DND-41 (cell line): ENCODE results near the gene PALB2.

ENCODE experiments used
- ATAC-seq: fragments of 200-7000 bp; cut with Tn5 transposase; 3 replicates; pipeline ENCODE4 v1.9.1; 2021; ENCODE audit warnings: low read depth; ENCODE audit not compliant: insufficient read depth
- DNase-seq: peaks from one replicate; pipeline ENCODE4 v3.0.0-alpha.2; 2020
- H2AFZ ChIP-seq: 2 replicates; pipeline ENCODE4 v1.6.0; 2012; ENCODE audit warnings: low read depth, low read length
- H3K27ac ChIP-seq: 2 replicates; pipeline ENCODE4 v1.5.1; 2012; ENCODE audit warnings: low read length, inconsistent platforms
- H3K27me3 ChIP-seq: fragments of 200-600 bp; sonication (generic); 2 replicates; pipeline ENCODE4 v1.6.0; 2012; ENCODE audit warnings: low read length, mild to moderate bottlenecking, inconsistent platforms; ENCODE audit not compliant: insufficient read depth, poor library complexity
- H3K36me3 ChIP-seq: 2 replicates; pipeline ENCODE4 v1.5.1; 2012; ENCODE audit warnings: low read length, inconsistent platforms; ENCODE audit not compliant: insufficient read depth
- H3K4me1 ChIP-seq: 2 replicates; pipeline ENCODE4 v1.5.1; 2012; ENCODE audit warnings: mild to moderate bottlenecking, low read length; ENCODE audit not compliant: insufficient read depth
- H3K4me2 ChIP-seq: 2 replicates; pipeline ENCODE4 v1.6.0; 2012; ENCODE audit warnings: mild to moderate bottlenecking, moderate library complexity, low read length, inconsistent platforms; ENCODE audit not compliant: insufficient read depth
- H3K4me3 ChIP-seq, 2 experiments: fragments of 200-600 bp in 1 of 2; shearing (Covaris generic) in 1 of 2; 2 replicates each; pipeline ENCODE4 v1.5.1; 2012 to 2016; ENCODE audit warnings: inconsistent platforms in 2 of 2, low read length in 2 of 2, mild to moderate bottlenecking in 2 of 2, low read depth in 1 of 2, moderate library complexity in 1 of 2
- H3K79me2 ChIP-seq: 2 replicates; pipeline ENCODE4 v1.6.0; 2012; ENCODE audit warnings: low read length, inconsistent platforms; ENCODE audit not compliant: insufficient read depth
- H3K9ac ChIP-seq: 2 replicates; pipeline ENCODE4 v1.6.0; 2012; ENCODE audit warnings: low read depth, mild to moderate bottlenecking, inconsistent platforms, low read length, moderate library complexity
- H3K9me3 ChIP-seq: 2 replicates; pipeline ENCODE4 v1.5.1; 2012; ENCODE audit warnings: low read length, moderate library complexity, mild to moderate bottlenecking, inconsistent platforms; ENCODE audit not compliant: insufficient read depth, severe bottlenecking
- H4K20me1 ChIP-seq: 2 replicates; pipeline ENCODE4 v1.6.0; 2012; ENCODE audit warnings: low read length; ENCODE audit not compliant: insufficient read depth
- EZH2 ChIP-seq: IDR thresholded peaks from 3 replicates; pipeline ENCODE4 v1.6.1; 2012; ENCODE audit warnings: borderline replicate concordance, low read depth, mild to moderate bottlenecking, moderate library complexity, low read length, inconsistent platforms; ENCODE audit not compliant: severe bottlenecking
- TF ChIP-seq, protein P1 (sequence below): IDR thresholded peaks from 2 replicates; pipeline ENCODE4 v1.5.1; 2012; ENCODE audit warnings: borderline replicate concordance, low read length, moderate library complexity, mild to moderate bottlenecking; ENCODE audit not compliant: poor library complexity, severe bottlenecking; ENCODE audit errors: extremely low read depth

The PALB2 gene

DNA sequence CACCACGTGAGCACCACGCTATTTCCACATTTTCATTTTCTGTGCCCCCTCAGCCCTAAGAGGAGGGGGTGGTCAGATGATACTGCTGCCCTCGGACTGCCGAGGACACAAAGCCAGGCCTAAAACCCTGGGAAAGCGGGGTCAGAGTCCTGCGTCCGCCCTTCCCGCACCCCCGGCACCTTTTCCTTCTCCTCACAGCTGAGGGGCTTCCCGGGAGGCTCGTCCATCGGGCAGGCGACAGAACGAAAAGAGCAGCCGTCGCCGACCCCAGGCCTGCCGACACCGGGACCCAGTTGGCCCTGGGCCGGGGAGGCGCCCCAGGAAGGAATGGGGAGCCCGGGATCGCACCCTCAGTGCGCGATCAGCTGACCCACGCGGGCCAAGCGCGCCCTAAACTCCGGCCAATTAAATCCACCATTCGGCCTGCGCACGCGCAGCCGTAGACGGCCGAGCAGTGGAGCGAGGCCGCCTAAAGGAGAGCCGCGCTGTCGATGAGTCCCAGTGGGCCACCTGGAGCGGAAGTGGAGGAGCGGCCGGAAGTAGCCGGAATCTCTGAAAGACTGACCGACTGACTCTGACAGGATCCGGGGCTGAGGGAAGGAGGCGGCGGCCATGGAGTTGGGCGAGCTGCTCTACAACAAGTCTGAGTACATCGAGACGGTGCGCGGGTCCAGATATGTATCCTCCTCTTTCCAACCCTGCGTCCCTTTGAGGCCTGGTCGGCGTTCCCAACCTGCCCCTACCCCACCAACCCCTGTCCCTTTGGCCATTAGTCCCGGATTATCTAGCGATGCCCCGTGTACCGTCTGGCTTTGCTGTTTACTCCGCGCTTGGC is at the start of gene PALB2, which contains the start of gene DCTN5:
TSS of gene PALB2 (minus strand) at position 380 of the 835 bp plus-strand sequence. CDS start at position 227, 153 bp downstream.
TSS of gene DCTN5 (plus strand) at position 536 of the 835 bp plus-strand sequence. CDS start at position 613, 77 bp downstream.
- peaks cover 76% of the 10 kb centered on the region for H3K79me2 ChIP-seq
- peaks cover 42% of the 10 kb centered on the region for H3K4me1 ChIP-seq

DNA sequence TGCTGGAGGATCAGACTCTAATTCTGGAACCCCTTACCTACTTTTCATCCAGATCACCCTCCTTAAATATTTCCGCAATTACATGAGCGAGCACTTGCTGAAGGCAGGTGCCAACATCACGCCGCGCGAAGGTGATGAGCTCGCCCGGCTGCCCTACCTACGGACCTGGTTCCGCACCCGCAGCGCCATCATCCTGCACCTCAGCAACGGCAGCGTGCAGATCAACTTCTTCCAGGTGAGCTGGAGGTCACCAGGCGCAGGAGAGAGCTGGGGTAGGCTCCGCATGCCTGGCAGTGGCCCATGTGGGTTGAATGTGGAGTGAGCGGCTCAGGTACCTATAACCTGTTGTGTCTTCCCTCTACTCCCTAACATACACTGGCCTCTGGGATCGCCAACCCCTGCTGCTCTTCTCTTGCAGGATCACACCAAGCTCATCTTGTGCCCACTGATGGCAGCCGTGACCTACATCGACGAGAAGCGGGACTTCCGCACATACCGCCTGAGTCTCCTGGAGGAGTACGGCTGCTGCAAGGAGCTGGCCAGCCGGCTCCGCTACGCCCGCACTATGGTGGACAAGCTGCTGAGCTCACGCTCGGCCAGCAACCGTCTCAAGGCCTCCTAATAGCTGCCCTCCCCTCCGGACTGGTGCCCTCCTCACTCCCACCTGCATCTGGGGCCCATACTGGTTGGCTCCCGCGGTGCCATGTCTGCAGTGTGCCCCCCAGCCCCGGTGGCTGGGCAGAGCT is 48.5 kb upstream of the PALB2 start:
- H3K9me3 ChIP-seq: no peaks in the 10 kb centered on the region
- no peak overlapping the region for H3K9ac ChIP-seq
- H3K4me2 ChIP-seq: no peak overlapping the region
- peaks cover 15% of the 10 kb centered on the region for H4K20me1 ChIP-seq
- H2AFZ ChIP-seq: no peak overlapping the region
- no peaks in the 10 kb centered on the region for H3K4me1 ChIP-seq
- TF ChIP-seq EZH2: no peak
- TF ChIP-seq, protein P1, sequence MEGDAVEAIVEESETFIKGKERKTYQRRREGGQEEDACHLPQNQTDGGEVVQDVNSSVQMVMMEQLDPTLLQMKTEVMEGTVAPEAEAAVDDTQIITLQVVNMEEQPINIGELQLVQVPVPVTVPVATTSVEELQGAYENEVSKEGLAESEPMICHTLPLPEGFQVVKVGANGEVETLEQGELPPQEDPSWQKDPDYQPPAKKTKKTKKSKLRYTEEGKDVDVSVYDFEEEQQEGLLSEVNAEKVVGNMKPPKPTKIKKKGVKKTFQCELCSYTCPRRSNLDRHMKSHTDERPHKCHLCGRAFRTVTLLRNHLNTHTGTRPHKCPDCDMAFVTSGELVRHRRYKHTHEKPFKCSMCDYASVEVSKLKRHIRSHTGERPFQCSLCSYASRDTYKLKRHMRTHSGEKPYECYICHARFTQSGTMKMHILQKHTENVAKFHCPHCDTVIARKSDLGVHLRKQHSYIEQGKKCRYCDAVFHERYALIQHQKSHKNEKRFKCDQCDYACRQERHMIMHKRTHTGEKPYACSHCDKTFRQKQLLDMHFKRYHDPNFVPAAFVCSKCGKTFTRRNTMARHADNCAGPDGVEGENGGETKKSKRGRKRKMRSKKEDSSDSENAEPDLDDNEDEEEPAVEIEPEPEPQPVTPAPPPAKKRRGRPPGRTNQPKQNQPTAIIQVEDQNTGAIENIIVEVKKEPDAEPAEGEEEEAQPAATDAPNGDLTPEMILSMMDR: no peak
- DNase-seq: no peak
- H3K36me3 ChIP-seq: peaks cover 61% of the 10 kb centered on the region
- H3K27ac ChIP-seq: no peak overlapping the region
- H3K79me2 ChIP-seq: peaks cover 3% of the 10 kb centered on the region; the same call in 1 of the 2 replicates
- H3K4me3 ChIP-seq: no peak overlapping the region
- no peaks in the 10 kb centered on the region for H3K27me3 ChIP-seq
- ATAC-seq: no peak

More for the DNA sequence above, at the start of gene PALB2, which contains the start of gene DCTN5:
- peaks cover 9% of the 10 kb centered on the region for H4K20me1 ChIP-seq
- H2AFZ ChIP-seq: peak within 1 kb of the TSS; percentile 90
- peak within 1 kb of the TSS; percentile 79 to 91 for H3K4me3 ChIP-seq
- DNase-seq (peak; percentile 91), ATAC-seq (peak; percentile 97)
- no peaks in the 10 kb centered on the region for H3K27me3 ChIP-seq
- peak within 1 kb of the TSS; percentile 90 for H3K27ac ChIP-seq
- H3K36me3 ChIP-seq: peaks cover 57% of the 10 kb centered on the region
- H3K4me2 ChIP-seq: peak within 1 kb of the TSS; percentile 98
- TF ChIP-seq, protein P1: no peak
- no peak for TF ChIP-seq EZH2
- no peaks in the 10 kb centered on the region for H3K9me3 ChIP-seq
- H3K9ac ChIP-seq: peak within 1 kb of the TSS; percentile 79

DNA sequence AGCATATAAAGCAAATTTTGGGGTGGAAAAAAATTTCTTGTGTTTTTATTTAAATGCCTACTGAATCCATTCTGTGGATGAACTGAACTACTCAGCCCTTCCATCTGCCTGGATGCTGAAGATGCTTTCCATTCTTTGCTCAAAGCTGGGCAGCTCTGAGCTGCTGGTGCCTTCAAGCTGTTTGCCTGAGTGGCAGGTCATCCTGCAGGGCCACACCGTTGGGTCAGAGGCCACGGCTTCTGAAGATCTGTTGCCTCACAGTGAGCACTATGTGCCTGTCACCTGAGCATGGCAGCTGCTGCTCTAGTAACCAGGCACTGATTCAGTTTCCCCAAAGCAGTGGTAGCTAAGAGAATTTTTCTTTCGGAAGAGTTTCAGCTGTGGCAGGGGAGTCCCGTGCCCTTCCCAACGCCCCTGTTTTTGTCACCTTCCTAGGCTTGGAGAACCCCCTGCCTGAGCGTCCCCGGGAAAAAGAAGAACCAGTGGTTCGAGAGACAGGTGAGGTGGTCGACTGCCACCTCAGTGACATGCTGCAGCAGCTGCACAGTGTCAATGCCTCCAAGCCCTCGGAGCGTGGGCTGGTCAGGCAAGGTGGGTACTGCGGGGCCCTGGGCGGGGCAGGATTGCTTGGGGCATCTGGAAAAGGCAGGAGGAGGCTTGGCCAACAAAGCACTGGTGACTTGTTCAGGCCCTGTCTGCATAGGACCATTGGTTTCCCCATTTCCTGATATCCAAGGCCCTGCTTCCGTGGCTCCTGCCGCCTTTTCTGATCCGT is 46.1 kb upstream of the PALB2 start:
- peaks cover 83% of the 10 kb centered on the region for H3K36me3 ChIP-seq
- DNase-seq: no peak
- H2AFZ ChIP-seq: no peak overlapping the region
- no peaks in the 10 kb centered on the region for H3K27me3 ChIP-seq
- TF ChIP-seq, protein P1: no peak
- no peak for TF ChIP-seq EZH2
- H4K20me1 ChIP-seq: peaks cover 20% of the 10 kb centered on the region
- no peaks in the 10 kb centered on the region for H3K9me3 ChIP-seq
- H3K4me1 ChIP-seq: peaks cover 10% of the 10 kb centered on the region; the same call in 1 of the 2 replicates
- no peak overlapping the region for H3K27ac ChIP-seq
- H3K4me2 ChIP-seq: no peak overlapping the region
- H3K9ac ChIP-seq: no peak overlapping the region
- peaks cover 22% of the 10 kb centered on the region for H3K79me2 ChIP-seq
- no peak overlapping the region for H3K4me3 ChIP-seq
- no peak for ATAC-seq
